ENCODE measurements around the gene RHBDL3.

RHBDL3 gene

DNA sequence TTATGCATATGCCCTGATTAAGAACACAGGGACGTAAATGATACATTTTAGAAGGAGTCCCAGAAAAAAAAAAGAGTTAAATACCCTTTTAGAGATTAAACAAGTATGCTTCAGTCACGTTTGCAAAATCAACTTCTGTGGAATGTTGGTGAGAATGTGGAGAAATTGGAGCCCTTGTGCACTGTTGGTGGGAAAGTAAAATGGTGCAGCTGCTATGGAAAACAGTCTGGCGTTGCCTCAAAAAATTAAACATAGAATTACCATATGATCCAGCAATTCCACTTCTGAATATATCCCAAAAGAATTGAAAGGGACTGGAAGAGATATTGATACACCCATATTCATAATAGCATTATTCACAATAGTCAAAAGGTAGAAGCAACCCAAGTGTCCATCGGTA, 26.5 kb downstream of the RHBDL3 start:
- Histone ChIP-seq H3K9ac (ENCODE audit: low read length) (no peak overlapping the region), H3K9me3 (ENCODE audit: control insufficient read depth, insufficient read depth, low read depth, low read length) (no peaks in the 10 kb centered on the region)

DNA sequence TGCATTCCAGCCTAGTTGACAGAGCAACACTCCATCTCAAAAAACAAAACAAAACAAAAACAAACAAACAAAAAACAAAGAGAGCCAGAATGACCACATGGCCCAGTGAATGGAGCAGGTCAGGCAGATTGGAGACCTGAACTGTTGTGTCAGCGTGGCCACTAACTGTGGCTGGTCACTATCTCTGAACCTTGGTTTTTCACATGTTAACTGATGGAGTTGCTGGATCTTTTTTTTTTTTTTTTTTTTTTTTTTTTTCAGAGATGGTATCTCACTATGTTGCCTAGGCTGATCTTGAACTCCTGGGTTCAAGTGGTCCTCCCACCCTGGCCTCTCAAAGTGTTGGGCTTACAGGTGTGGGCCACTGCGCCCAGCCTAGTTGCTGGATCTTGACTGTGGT, 31.8 kb downstream of the RHBDL3 start:
- H3K36me3 ChIP-seq (ENCODE audit: control insufficient read depth, insufficient read depth, low read length), result no peaks in the 10 kb centered on the region
- no peaks in the 10 kb centered on the region for H3K27me3 ChIP-seq (ENCODE audit: control insufficient read depth, insufficient read depth, low read length)
- no peaks in the 10 kb centered on the region for H3K9me3 ChIP-seq (ENCODE audit: control insufficient read depth, insufficient read depth, low read depth, low read length)
- H3K4me1 ChIP-seq (ENCODE audit: control insufficient read depth, insufficient read depth, low read length), result peaks cover 10% of the 10 kb centered on the region
- H3K9ac ChIP-seq (ENCODE audit: low read length), result no peak overlapping the region
- H3K27ac ChIP-seq (ENCODE audit: low read depth, low read length), result no peak overlapping the region
- no peak overlapping the region for H3K4me3 ChIP-seq (ENCODE audit: low read depth, low read length)

More for the DNA sequence above, 26.5 kb downstream of the RHBDL3 start:
- H3K27ac ChIP-seq (ENCODE audit: low read depth, low read length), result no peak overlapping the region
- no peaks in the 10 kb centered on the region for H3K27me3 ChIP-seq (ENCODE audit: control insufficient read depth, insufficient read depth, low read length)
- H3K4me3 ChIP-seq (ENCODE audit: low read depth, low read length), result no peak overlapping the region
- no peaks in the 10 kb centered on the region for H3K36me3 ChIP-seq (ENCODE audit: control insufficient read depth, insufficient read depth, low read length)
- H3K4me1 ChIP-seq (ENCODE audit: control insufficient read depth, insufficient read depth, low read length), result peaks cover 41% of the 10 kb centered on the region

DNA sequence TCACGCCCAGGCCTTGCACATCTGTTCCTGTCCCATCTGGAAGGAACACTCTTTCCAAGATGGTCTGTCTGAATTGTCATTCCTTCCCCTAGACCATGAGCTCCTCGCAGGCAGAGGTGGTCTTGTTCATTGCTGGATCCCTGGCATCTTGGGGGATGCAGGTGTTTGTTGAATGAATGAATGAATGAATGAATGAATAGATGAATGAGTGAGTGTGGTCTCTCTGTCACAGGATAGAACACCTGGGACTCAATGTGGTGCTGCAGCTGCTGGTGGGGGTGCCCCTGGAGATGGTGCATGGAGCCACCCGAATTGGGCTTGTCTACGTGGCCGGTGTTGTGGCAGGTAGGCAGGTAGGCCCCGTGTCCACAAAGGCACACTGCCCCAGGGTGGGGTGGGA, 32.2 kb downstream of the RHBDL3 start:
- H3K27me3 ChIP-seq (ENCODE audit: control insufficient read depth, insufficient read depth, low read length), result no peaks in the 10 kb centered on the region
- H3K4me3 ChIP-seq (ENCODE audit: low read depth, low read length), result no peak overlapping the region
- H3K4me1 ChIP-seq (ENCODE audit: control insufficient read depth, insufficient read depth, low read length), result peaks cover 13% of the 10 kb centered on the region
- no peaks in the 10 kb centered on the region for H3K36me3 ChIP-seq (ENCODE audit: control insufficient read depth, insufficient read depth, low read length)
- H3K9ac ChIP-seq (ENCODE audit: low read length), result no peak overlapping the region
- H3K9me3 ChIP-seq (ENCODE audit: control insufficient read depth, insufficient read depth, low read depth, low read length), result no peaks in the 10 kb centered on the region
- H3K27ac ChIP-seq (ENCODE audit: low read depth, low read length), result no peak overlapping the region

DNA sequence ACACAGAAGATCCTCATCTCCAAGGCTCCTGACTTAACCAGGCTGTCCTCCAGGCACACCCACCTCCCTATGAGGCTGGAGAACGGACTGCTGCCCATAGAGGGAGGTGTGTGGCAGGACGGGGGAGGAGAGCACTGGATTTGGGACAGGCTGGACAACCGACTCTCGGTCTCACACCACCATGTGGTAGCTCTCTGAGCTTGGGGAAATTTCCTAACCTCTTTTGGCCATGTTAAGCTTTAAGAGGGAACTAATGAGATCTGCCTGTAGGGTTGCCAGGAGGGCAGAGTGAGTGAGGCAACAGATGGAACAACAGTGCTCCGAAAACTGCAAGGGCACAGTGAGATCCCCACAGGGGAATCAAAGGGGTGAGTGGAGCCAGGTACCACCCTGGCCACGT, 32.7 kb downstream of the RHBDL3 start:
- Histone ChIP-seq H3K27ac (ENCODE audit: low read depth, low read length) (no peak overlapping the region), H3K4me3 (ENCODE audit: low read depth, low read length) (no peak overlapping the region), H3K27me3 (ENCODE audit: control insufficient read depth, insufficient read depth, low read length) (no peaks in the 10 kb centered on the region), H3K9me3 (ENCODE audit: control insufficient read depth, insufficient read depth, low read depth, low read length) (no peaks in the 10 kb centered on the region), H3K4me1 (ENCODE audit: control insufficient read depth, insufficient read depth, low read length) (peaks cover 18% of the 10 kb centered on the region), H3K9ac (ENCODE audit: low read length) (no peak overlapping the region), H3K36me3 (ENCODE audit: control insufficient read depth, insufficient read depth, low read length) (no peaks in the 10 kb centered on the region)

DNA sequence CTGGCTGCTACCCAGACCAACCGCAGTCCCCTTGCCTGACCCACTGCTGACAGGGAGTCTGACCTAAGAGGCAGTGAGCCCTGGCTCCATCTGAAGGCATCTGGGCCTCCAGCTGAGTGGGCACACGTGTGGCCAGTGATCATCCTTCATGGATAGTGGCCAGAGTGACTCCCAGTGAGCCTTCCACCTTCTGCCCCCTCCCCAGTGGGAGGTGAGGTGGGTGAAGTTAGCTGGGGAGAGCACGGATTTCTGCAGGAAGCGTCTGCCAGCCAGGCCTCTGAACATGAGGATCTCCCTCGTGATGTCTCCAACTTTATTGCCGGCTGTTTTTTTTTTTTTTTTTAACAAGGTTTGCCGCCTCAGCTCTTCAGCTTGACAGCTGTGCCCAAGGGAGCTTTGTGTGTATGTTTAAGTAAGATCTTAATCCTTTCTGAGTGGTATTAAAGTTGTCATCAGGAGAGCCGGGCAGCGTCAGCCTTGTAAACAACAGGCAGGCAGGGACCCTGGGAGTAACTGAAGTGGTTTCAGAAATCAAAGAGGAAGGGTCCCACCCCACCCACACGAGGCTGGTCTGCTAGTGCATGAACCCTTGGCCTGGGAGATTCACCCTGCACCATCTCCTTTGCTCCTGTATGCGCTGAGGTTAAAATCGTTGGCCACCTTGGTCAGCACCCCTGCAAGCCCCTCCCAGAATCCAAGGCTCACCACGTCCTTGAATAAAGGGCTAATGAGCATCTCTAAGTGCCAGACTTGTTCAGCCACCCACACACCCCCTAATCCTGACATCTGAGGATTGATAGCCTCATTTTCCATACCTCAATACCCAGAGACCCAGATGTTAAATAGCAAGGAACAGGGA, 33.3 kb downstream of the RHBDL3 start:
- no peak overlapping the region for H3K27ac ChIP-seq (ENCODE audit: low read depth, low read length)
- no peaks in the 10 kb centered on the region for H3K9me3 ChIP-seq (ENCODE audit: control insufficient read depth, insufficient read depth, low read depth, low read length)
- H3K36me3 ChIP-seq (ENCODE audit: control insufficient read depth, insufficient read depth, low read length), result no peaks in the 10 kb centered on the region
- H3K4me3 ChIP-seq (ENCODE audit: low read depth, low read length), result no peak overlapping the region
- H3K27me3 ChIP-seq (ENCODE audit: control insufficient read depth, insufficient read depth, low read length), result no peaks in the 10 kb centered on the region
- H3K4me1 ChIP-seq (ENCODE audit: control insufficient read depth, insufficient read depth, low read length), result peaks cover 24% of the 10 kb centered on the region
- no peak overlapping the region for H3K9ac ChIP-seq (ENCODE audit: low read length)

DNA sequence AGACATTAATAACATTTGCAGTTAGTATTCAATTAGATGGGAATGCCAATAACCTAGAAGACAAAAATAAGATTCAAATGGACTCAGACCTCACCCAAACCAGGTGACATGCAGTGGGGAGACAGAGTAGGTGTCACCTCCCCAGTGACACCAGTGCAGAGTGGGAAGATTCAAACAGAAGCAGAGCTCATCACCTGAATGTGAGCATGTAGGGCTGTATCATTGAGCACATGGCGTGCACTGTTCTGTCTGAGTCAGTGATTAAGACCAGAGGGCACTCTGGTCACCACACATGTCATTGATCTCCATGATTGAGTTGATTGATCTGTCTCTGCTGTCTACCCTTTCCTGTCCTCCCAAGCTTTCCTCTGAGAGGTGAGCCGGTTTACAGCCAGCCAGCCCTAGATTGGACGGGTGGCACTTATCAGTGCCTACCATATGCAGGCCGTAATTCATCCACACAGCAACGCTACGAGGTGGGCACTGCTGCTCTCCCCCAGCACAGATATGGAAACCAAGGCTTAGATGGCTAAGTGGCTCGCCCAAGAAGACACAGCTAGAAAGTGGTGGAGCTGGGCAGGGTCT, 34.0 kb downstream of the RHBDL3 start:
- H3K27me3 ChIP-seq (ENCODE audit: control insufficient read depth, insufficient read depth, low read length), result no peaks in the 10 kb centered on the region
- no peak overlapping the region for H3K27ac ChIP-seq (ENCODE audit: low read depth, low read length)
- no peaks in the 10 kb centered on the region for H3K36me3 ChIP-seq (ENCODE audit: control insufficient read depth, insufficient read depth, low read length)

DNA sequence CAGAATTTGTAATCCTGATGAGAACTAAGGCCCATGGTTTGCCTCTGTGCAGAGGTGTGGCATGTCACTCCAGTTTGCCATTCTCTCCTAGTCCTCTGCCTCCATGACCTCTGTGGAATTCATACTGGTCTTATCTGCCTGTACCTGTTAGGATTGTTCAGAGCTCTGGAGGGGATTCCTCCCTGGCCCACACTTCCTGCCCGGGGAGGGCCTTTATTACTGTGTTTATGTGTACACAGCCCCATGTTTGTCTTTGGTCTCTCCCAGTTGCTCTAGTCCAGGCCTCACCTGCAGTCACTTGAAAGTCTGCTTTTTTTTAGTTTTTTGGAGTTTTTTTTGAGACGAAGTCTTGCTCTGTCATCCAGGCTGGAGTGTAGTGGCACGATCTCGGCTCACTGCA, 36.4 kb downstream of the RHBDL3 start:
- Histone ChIP-seq H3K27ac (ENCODE audit: low read depth, low read length) (no peak overlapping the region), H3K4me3 (ENCODE audit: low read depth, low read length) (no peak overlapping the region), H3K36me3 (ENCODE audit: control insufficient read depth, insufficient read depth, low read length) (no peaks in the 10 kb centered on the region), H3K4me1 (ENCODE audit: control insufficient read depth, insufficient read depth, low read length) (peaks cover 34% of the 10 kb centered on the region), H3K27me3 (ENCODE audit: control insufficient read depth, insufficient read depth, low read length) (no peaks in the 10 kb centered on the region), H3K9me3 (ENCODE audit: control insufficient read depth, insufficient read depth, low read depth, low read length) (no peaks in the 10 kb centered on the region), H3K9ac (ENCODE audit: low read length) (no peak overlapping the region)

More for the DNA sequence above, 34.0 kb downstream of the RHBDL3 start:
- no peak overlapping the region for H3K4me3 ChIP-seq (ENCODE audit: low read depth, low read length)
- H3K9me3 ChIP-seq (ENCODE audit: control insufficient read depth, insufficient read depth, low read depth, low read length), result no peaks in the 10 kb centered on the region
- no peak overlapping the region for H3K9ac ChIP-seq (ENCODE audit: low read length)
- H3K4me1 ChIP-seq (ENCODE audit: control insufficient read depth, insufficient read depth, low read length), result peaks cover 31% of the 10 kb centered on the region

DNA sequence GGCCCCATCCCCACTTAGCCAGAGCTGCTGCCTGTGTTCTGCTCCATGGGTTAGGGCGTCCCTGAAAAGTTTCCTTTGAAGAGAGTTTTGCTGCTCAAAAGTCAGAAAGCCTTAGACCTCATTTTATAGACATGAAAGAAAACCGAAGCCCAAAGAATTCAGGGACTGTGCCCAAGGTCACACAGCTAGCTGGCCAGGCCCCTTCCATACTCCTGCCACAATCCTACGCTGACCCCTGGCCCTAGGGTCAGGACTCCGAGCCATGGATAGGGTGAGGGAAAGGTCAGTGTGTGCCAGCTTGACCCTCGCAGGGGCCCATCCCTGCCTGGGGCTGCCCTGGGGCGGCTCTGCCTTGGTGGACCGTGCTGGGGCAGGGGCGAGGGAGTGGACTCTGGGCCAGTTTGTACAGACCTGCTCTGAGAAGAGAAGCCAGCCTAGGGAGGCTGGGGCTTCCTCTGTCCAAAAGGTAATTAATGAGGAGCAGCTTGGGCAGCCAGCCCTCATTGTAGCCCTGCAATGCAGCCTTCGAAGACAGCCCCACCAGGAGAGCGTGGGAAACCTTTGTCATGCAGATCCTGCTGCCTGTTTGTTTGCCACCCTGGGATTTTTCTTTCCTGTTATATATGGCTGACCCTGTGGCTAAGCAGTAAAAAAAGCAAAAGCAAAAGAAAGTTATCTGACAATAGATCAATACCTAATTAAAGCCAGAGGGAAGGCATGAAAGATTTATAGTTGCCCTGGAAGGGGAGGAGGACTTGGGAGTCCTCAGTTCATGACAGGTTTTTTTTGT, 37.4 kb downstream of the RHBDL3 start:
- peak overlapping the region; percentile 55 for H3K9ac ChIP-seq (ENCODE audit: low read length)
- H3K27ac ChIP-seq (ENCODE audit: low read depth, low read length), result peak overlapping the region; percentile 84

DNA sequence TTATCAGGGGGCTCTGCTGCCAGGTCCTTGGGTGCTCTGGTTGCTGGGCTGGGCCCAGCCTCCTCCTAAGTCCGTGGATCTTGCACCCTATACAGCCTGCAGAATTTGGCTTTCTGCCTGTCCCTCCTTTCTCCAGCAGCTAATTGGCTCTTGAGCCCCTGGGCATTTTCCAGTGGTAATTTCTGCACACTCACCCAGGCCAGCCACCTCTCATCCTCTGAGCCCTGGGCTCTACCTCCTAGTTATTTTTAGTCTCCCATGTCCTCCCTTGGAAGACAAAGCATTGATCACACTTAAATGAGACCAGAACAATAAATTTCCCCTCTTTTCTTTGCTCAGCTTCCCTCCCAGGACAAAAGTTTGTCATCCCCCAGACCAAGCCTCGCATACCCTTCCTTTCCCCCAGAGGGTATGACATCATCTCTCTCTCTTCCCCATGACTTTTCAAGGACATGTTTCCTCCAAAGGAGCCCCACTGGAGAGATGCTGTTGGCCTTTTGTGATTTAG, 38.2 kb downstream of the RHBDL3 start:
- H3K27ac ChIP-seq (ENCODE audit: low read depth, low read length), result peak overlapping the region; percentile 84
- H3K9me3 ChIP-seq (ENCODE audit: control insufficient read depth, insufficient read depth, low read depth, low read length), result no peaks in the 10 kb centered on the region
- no peaks in the 10 kb centered on the region for H3K27me3 ChIP-seq (ENCODE audit: control insufficient read depth, insufficient read depth, low read length)
- H3K4me1 ChIP-seq (ENCODE audit: control insufficient read depth, insufficient read depth, low read length), result peaks cover 38% of the 10 kb centered on the region
- H3K4me3 ChIP-seq (ENCODE audit: low read depth, low read length), result no peak overlapping the region; the same call in 1 of the 2 replicates
- H3K9ac ChIP-seq (ENCODE audit: low read length), result peak overlapping the region; percentile 55
- H3K36me3 ChIP-seq (ENCODE audit: control insufficient read depth, insufficient read depth, low read length), result no peaks in the 10 kb centered on the region; the same call in 1 of the 2 replicates

More for the DNA sequence above, 37.4 kb downstream of the RHBDL3 start:
- peak overlapping the region; percentile 34; the same call in 1 of the 2 replicates for H3K4me3 ChIP-seq (ENCODE audit: low read depth, low read length)
- peaks cover 37% of the 10 kb centered on the region for H3K4me1 ChIP-seq (ENCODE audit: control insufficient read depth, insufficient read depth, low read length)
- H3K9me3 ChIP-seq (ENCODE audit: control insufficient read depth, insufficient read depth, low read depth, low read length), result no peaks in the 10 kb centered on the region
- H3K36me3 ChIP-seq (ENCODE audit: control insufficient read depth, insufficient read depth, low read length), result no peaks in the 10 kb centered on the region
- no peaks in the 10 kb centered on the region for H3K27me3 ChIP-seq (ENCODE audit: control insufficient read depth, insufficient read depth, low read length)

DNA sequence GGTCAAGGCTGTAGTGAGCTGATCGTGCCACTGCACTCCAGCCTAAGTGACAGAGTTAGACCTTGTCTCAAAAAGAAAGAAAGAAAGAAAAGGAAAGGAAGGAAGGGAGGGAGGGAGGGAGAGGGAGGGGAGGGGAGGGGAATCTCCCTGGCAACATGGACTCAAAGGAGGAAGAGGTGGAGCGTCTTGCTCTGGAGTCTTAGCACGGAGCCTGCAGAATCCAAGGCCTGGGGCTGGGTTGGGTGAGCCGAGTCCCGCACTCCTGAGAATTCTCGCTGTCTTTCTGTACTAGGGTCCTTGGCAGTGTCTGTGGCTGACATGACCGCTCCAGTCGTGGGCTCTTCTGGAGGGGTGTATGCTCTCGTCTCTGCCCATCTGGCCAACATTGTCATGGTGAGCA, 39.4 kb downstream of the RHBDL3 start:
- Histone ChIP-seq H3K27ac (ENCODE audit: low read depth, low read length) (no peak overlapping the region), H3K9me3 (ENCODE audit: control insufficient read depth, insufficient read depth, low read depth, low read length) (no peaks in the 10 kb centered on the region), H3K4me1 (ENCODE audit: control insufficient read depth, insufficient read depth, low read length) (peaks cover 38% of the 10 kb centered on the region), H3K4me3 (ENCODE audit: low read depth, low read length) (no peak overlapping the region), H3K36me3 (ENCODE audit: control insufficient read depth, insufficient read depth, low read length) (no peaks in the 10 kb centered on the region; the same call in 1 of the 2 replicates), H3K9ac (ENCODE audit: low read length) (no peak overlapping the region), H3K27me3 (ENCODE audit: control insufficient read depth, insufficient read depth, low read length) (no peaks in the 10 kb centered on the region)
